ENCODE results near the gene SLC1A7.

The SLC1A7 gene

GRCh38 chr1:53074313-53075154 lies 67.9 kb downstream of the SLC1A7 start:
- DNase-seq: no peak

GRCh38 chr1:53073868-53074311 lies 68.5 kb downstream of the SLC1A7 start:
- DNase-seq: no peak

- no peak for DNase-seq
Observed at GRCh38 chr1:53073287-53073686, 69.2 kb downstream of the SLC1A7 start.

GRCh38 chr1:53071915-53072314 lies 70.5 kb downstream of the SLC1A7 start:
- no peak for DNase-seq

GRCh38 chr1:53071167-53071865 lies 71.1 kb downstream of the SLC1A7 start:
- no peak for DNase-seq

GRCh38 chr1:53070621-53071020 lies 71.8 kb downstream of the SLC1A7 start:
- DNase-seq: no peak

GRCh38 chr1:53069663-53070327 lies 72.6 kb downstream of the SLC1A7 start:
- DNase-seq: no peak

GRCh38 chr1:53069265-53069662 lies 73.2 kb downstream of the SLC1A7 start:
- no peak for DNase-seq

- no peak for DNase-seq
Observed at GRCh38 chr1:53068314-53069099, 73.9 kb downstream of the SLC1A7 start.

- DNase-seq: no peak
Observed at GRCh38 chr1:53067886-53068285, 74.6 kb downstream of the SLC1A7 start.

- no peak for DNase-seq
Observed at GRCh38 chr1:53066891-53067738, 75.3 kb downstream of the SLC1A7 start.

GRCh38 chr1:53066488-53066887 lies 76.0 kb downstream of the SLC1A7 start:
- DNase-seq: no peak

- no peak for DNase-seq
Observed at GRCh38 chr1:53065391-53065790, 77.0 kb downstream of the SLC1A7 start.

- no peak for DNase-seq
Observed at GRCh38 chr1:53063744-53064515, 78.5 kb downstream of the SLC1A7 start.

- DNase-seq: no peak
Observed at GRCh38 chr1:53062708-53063591, 79.5 kb downstream of the SLC1A7 start.

GRCh38 chr1:53061859-53062707 lies 80.4 kb downstream of the SLC1A7 start, which contains the start of gene PODN:
Gene PODN (plus strand): TSS chr1:53062213. CDS start chr1:53069856, 7,643 bp downstream.
- DNase-seq: no peak

GRCh38 chr1:53061123-53061858 lies 81.1 kb downstream of the SLC1A7 start:
- DNase-seq: no peak

- no peak for DNase-seq
Observed at GRCh38 chr1:53060579-53060978, 81.9 kb downstream of the SLC1A7 start.
